ENCODE measurements around the gene HERC4.

GRCh38 chr10:68107651-68108050 is 32.6 kb upstream of the HERC4 start:
- TF ChIP-seq CTCF (IDR thresholded peaks at IDR 0.05; ENCODE audit: extremely low read depth in 1 of 2, insufficient read depth in 1 of 2, low read depth in 1 of 2, low read length in 2 of 2) (no peak), POLR2AphosphoS5 (IDR thresholded peaks at IDR 0.05; ENCODE audit: insufficient read depth, low read depth, low read length) (no peak), EZH2 (IDR thresholded peaks at IDR 0.05; ENCODE audit: borderline replicate concordance, low read depth, low read length, severe bottlenecking) (no peak), JUN (IDR thresholded peaks at IDR 0.05; ENCODE audit: borderline replicate concordance, insufficient read depth, insufficient read length, low read depth) (no peak), MAX (IDR thresholded peaks at IDR 0.05; ENCODE audit: insufficient read depth, insufficient read length) (no peak), POLR2A (IDR thresholded peaks at IDR 0.05; ENCODE audit: low read depth, low read length) (no peak), FOS (IDR thresholded peaks at IDR 0.05; ENCODE audit: borderline replicate concordance, insufficient read depth, low read length) (no peak), MYC (IDR thresholded peaks at IDR 0.05; ENCODE audit: low read depth, low read length) (no peak), GATA2 (IDR thresholded peaks at IDR 0.05; ENCODE audit: insufficient read depth, insufficient read length, low read depth, low read length) (no peak)

Data from endothelial cell of umbilical vein (primary cell).